ENCODE data around the gene IRGQ. TPM values are rescaled to one million over a fixed set of nuclear protein-coding genes. Genes with fewer than 3 reads are reported as not detected.
"Not testable (repeated sequence)": the region's sequence is repeated elsewhere in the genome, so short reads cannot be mapped to it uniquely, and the experiment has no call there.

IRGQ gene
- total RNA-seq, 1 experiment from 2014 or later: 24.6 TPM

GRCh38 chr19:43616954-43617353, 21.0 kb upstream of the IRGQ start:
- no peak for DNase-seq
- Histone ChIP-seq H3K27me3 (no peaks in the 10 kb centered on the region), H3K4me1 (no peaks in the 10 kb centered on the region), H3K36me3 (peaks cover 9% of the 10 kb centered on the region), H3K4me3 (no peak overlapping the region), H3K27ac (no peak overlapping the region), H3K9me3 (replicated peaks) (no peaks in the 10 kb centered on the region)

GRCh38 chr19:43616306-43616705, 20.4 kb upstream of the IRGQ start:
- Histone ChIP-seq H3K4me1 (no peaks in the 10 kb centered on the region), H3K27ac (no peak overlapping the region), H3K9me3 (replicated peaks) (no peaks in the 10 kb centered on the region), H3K4me3 (no peak overlapping the region), H3K27me3 (no peaks in the 10 kb centered on the region), H3K36me3 (peaks cover 15% of the 10 kb centered on the region)
- DNase-seq: no peak

GRCh38 chr19:43612374-43612773, 16.4 kb upstream of the IRGQ start:
- Histone ChIP-seq H3K27me3 (no peaks in the 10 kb centered on the region), H3K27ac (no peak overlapping the region), H3K4me1 (no peaks in the 10 kb centered on the region), H3K9me3 (replicated peaks) (no peaks in the 10 kb centered on the region), H3K36me3 (peaks cover 18% of the 10 kb centered on the region), H3K4me3 (no peak overlapping the region)
- no peak for DNase-seq

GRCh38 chr19:43611788-43612187, 15.9 kb upstream of the IRGQ start, which contains the start of gene SRRM5:
Gene SRRM5, plus strand, starts transcription at chr19:43612088. Its CDS starts 34 bp downstream, at chr19:43612122.
- Histone ChIP-seq H3K4me3 (no peak within 1 kb of the TSS), H3K9me3 (replicated peaks) (no peaks in the 10 kb centered on the region), H3K4me1 (no peaks in the 10 kb centered on the region), H3K36me3 (peaks cover 18% of the 10 kb centered on the region), H3K27ac (no peak within 1 kb of the TSS), H3K27me3 (no peaks in the 10 kb centered on the region)
- DNase-seq: no peak

GRCh38 chr19:43610493-43610892, 14.6 kb upstream of the IRGQ start:
- no peak overlapping the region for H3K27ac ChIP-seq
- H3K36me3 ChIP-seq: peaks cover 18% of the 10 kb centered on the region
- no peak overlapping the region for H3K4me3 ChIP-seq
- H3K27me3 ChIP-seq: no peaks in the 10 kb centered on the region
- DNase-seq: no peak
- no peaks in the 10 kb centered on the region for H3K9me3 ChIP-seq (replicated peaks)
- no peaks in the 10 kb centered on the region for H3K4me1 ChIP-seq

- peaks cover 18% of the 10 kb centered on the region for H3K36me3 ChIP-seq
- no peak overlapping the region for H3K4me3 ChIP-seq
- H3K27ac ChIP-seq: no peak overlapping the region
- H3K4me1 ChIP-seq: no peaks in the 10 kb centered on the region
- no peak for DNase-seq
- no peaks in the 10 kb centered on the region for H3K27me3 ChIP-seq
- no peaks in the 10 kb centered on the region for H3K9me3 ChIP-seq (replicated peaks)
Measured at GRCh38 chr19:43609872-43610271, 13.9 kb upstream of the IRGQ start.

GRCh38 chr19:43607238-43608205, 11.6 kb upstream of the IRGQ start:
- H3K27ac ChIP-seq: no peak overlapping the region
- H3K27me3 ChIP-seq: no peaks in the 10 kb centered on the region
- no peaks in the 10 kb centered on the region for H3K9me3 ChIP-seq (replicated peaks)
- peaks cover 13% of the 10 kb centered on the region for H3K36me3 ChIP-seq
- no peak for DNase-seq
- H3K4me1 ChIP-seq: no peaks in the 10 kb centered on the region
- no peak overlapping the region for H3K4me3 ChIP-seq

- H3K4me1 ChIP-seq: no peaks in the 10 kb centered on the region
- no peak overlapping the region for H3K27ac ChIP-seq
- peaks cover 6% of the 10 kb centered on the region for H3K36me3 ChIP-seq
- no peak for DNase-seq
- no peak overlapping the region for H3K4me3 ChIP-seq
- H3K9me3 ChIP-seq (replicated peaks): no peaks in the 10 kb centered on the region
- no peaks in the 10 kb centered on the region for H3K27me3 ChIP-seq
Measured at GRCh38 chr19:43606569-43607229, 10.8 kb upstream of the IRGQ start.

GRCh38 chr19:43605875-43606568, 10.1 kb upstream of the IRGQ start:
- H3K27ac ChIP-seq: no peak overlapping the region

GRCh38 chr19:43600326-43600725, 4.4 kb upstream of the IRGQ start:
- not testable (repeated sequence) for H3K27ac ChIP-seq; H3K27me3 ChIP-seq; H3K4me1 ChIP-seq; DNase-seq; H3K36me3 ChIP-seq; H3K4me3 ChIP-seq; H3K9me3 ChIP-seq (replicated peaks)

More at GRCh38 chr19:43605875-43606568, 10.1 kb upstream of the IRGQ start:
- Histone ChIP-seq H3K9me3 (replicated peaks) (no peaks in the 10 kb centered on the region), H3K36me3 (peaks cover 5% of the 10 kb centered on the region), H3K4me3 (no peak overlapping the region), H3K27me3 (no peaks in the 10 kb centered on the region), H3K4me1 (no peaks in the 10 kb centered on the region)
- no peak for DNase-seq

- no peak for DNase-seq
- H3K36me3 ChIP-seq: peaks cover 3% of the 10 kb centered on the region
Measured at GRCh38 chr19:43599635-43600295, 3.8 kb upstream of the IRGQ start.

GRCh38 chr19:43598445-43599240, 2.7 kb upstream of the IRGQ start:
- H3K4me3 ChIP-seq: no peak overlapping the region
- no peak overlapping the region for H3K27ac ChIP-seq
- peaks cover 3% of the 10 kb centered on the region for H3K36me3 ChIP-seq
- no peaks in the 10 kb centered on the region for H3K9me3 ChIP-seq (replicated peaks)
- no peak for DNase-seq
- 0 out of 2 replicates have a peak, but pooled peaks cover 4% of the 10 kb centered on the region for H3K4me1 ChIP-seq
- H3K27me3 ChIP-seq: no peaks in the 10 kb centered on the region

More at GRCh38 chr19:43599635-43600295, 3.8 kb upstream of the IRGQ start:
- Histone ChIP-seq H3K4me1 (0 out of 2 replicates have a peak, but pooled peaks cover 4% of the 10 kb centered on the region), H3K27me3 (no peaks in the 10 kb centered on the region), H3K27ac (no peak overlapping the region), H3K9me3 (replicated peaks) (no peaks in the 10 kb centered on the region), H3K4me3 (no peak overlapping the region)

- Histone ChIP-seq H3K4me3 (no peak overlapping the region), H3K36me3 (peaks cover 3% of the 10 kb centered on the region)
Measured at GRCh38 chr19:43597876-43598275, 1.9 kb upstream of the IRGQ start.

More at GRCh38 chr19:43597876-43598275, 1.9 kb upstream of the IRGQ start:
- Histone ChIP-seq H3K4me1 (0 out of 2 replicates have a peak, but pooled peaks cover 4% of the 10 kb centered on the region), H3K27ac (no peak overlapping the region), H3K9me3 (replicated peaks) (no peaks in the 10 kb centered on the region), H3K27me3 (no peaks in the 10 kb centered on the region)
- DNase-seq: no peak

Measured in SJCRH30 (cell line).